Panc1 (cell line): ENCODE data around the gene SLC4A7. TPM values are rescaled to one million over a fixed set of nuclear protein-coding genes. Genes with fewer than 3 reads are reported as not detected.

Experiments
- ATAC-seq: fragments of 200-7000 bp; cut with Tn5 transposase; 2 replicates; pipeline ENCODE4 v1.9.1; 2020; ENCODE audit warnings: mild to moderate bottlenecking, moderate library complexity
- BruUV-seq: library from RNA; stranded (reverse); fragments of 400-500 nt; replicated peaks from 2 replicates; lab custom pipeline; 2021; lab: Mats Ljungman, UMichigan
- CTCF ChIA-PET: fragments of 300-600 bp; sonication (Branson Sonifier 250); formaldehyde crosslinking; loops from one replicate; lab custom pipeline; 2022; ENCODE audit warnings: antibody characterized with exemption; lab: Charles Lee
- POLR2A ChIA-PET: fragments of 300-600 bp; sonication (Branson Sonifier 250); formaldehyde crosslinking; loops from one replicate; lab custom pipeline; 2022; ENCODE audit warnings: antibody characterized with exemption; lab: Charles Lee
- DNase-seq: peaks from one replicate; pipeline ENCODE4 v3.0.0-alpha.2; 2010; ENCODE audit warnings: low read depth, low spot score
- H3K27ac ChIP-seq: 2 replicates; pipeline ENCODE4 v1.5.1; 2011; ENCODE audit warnings: mild to moderate bottlenecking, low read length, inconsistent platforms
- H3K27me3 ChIP-seq: fragments of 200-500 bp; sonication (Bioruptor generic); 2 replicates; pipeline ENCODE4 v1.6.0; 2014; ENCODE audit warnings: low read length, inconsistent platforms; ENCODE audit not compliant: control insufficient read depth, insufficient read depth
- H3K36me3 ChIP-seq: fragments of 200-500 bp; sonication (Bioruptor generic); 2 replicates; pipeline ENCODE4 v1.5.1; 2014; ENCODE audit warnings: inconsistent platforms, mild to moderate bottlenecking, low read length, moderate library complexity; ENCODE audit not compliant: control insufficient read depth, insufficient read depth
- H3K4me1 ChIP-seq: 2 replicates; pipeline ENCODE4 v1.5.1; 2011; ENCODE audit warnings: inconsistent platforms, mild to moderate bottlenecking, low read length, moderate library complexity; ENCODE audit not compliant: control insufficient read depth, insufficient read depth
- H3K4me3 ChIP-seq, 2 experiments: 2 replicates each; pipeline ENCODE4 v1.5.1; 2011 to 2012; ENCODE audit warnings: low read depth in 2 of 2, low read length in 2 of 2, mild to moderate bottlenecking in 2 of 2, inconsistent platforms in 1 of 2, moderate library complexity in 1 of 2
- H3K9me3 ChIP-seq: fragments of 200-500 bp; sonication (Bioruptor generic); 2 replicates; pipeline ENCODE4 v1.5.1; 2014; ENCODE audit warnings: low read depth, mild to moderate bottlenecking, inconsistent platforms, low read length, moderate library complexity; ENCODE audit not compliant: control insufficient read depth, insufficient read depth
- POLR2AphosphoS5 ChIP-seq: IDR thresholded peaks from 2 replicates; pipeline ENCODE4 v1.6.1; 2012; ENCODE audit warnings: mild to moderate bottlenecking, low read depth, low read length, moderate library complexity
- SIN3A ChIP-seq: IDR thresholded peaks from 2 replicates; pipeline ENCODE4 v1.6.1; 2012; ENCODE audit warnings: low read depth, mild to moderate bottlenecking, low read length, moderate library complexity, borderline replicate concordance; ENCODE audit not compliant: insufficient read depth
- TCF7L2 ChIP-seq: IDR thresholded peaks from 2 replicates; pipeline ENCODE4 v1.6.1; 2011; ENCODE audit warnings: mild to moderate bottlenecking, low read depth, low read length, inconsistent platforms
- in situ Hi-C: cut with HindIII; loops from 2 replicates; pipeline ENCODE4 v1.10.0; 2016; ENCODE audit warnings: low sequenced_read_pairs, low pct_unique_long_range_greater_than_20kb
- intact Hi-C: fragments of 100-400 bp; cut with micrococcal nuclease; formaldehyde crosslinking; loops from one replicate; pipeline ENCODE4 v1.10.0; 2022; ENCODE audit not compliant: unreplicated experiment
- total RNA-seq: library from RNA; stranded (reverse); gene quantifications from one replicate; pipeline ENCODE4 v1.2.1, GENCODE V29; 2021; ENCODE audit not compliant: unreplicated experiment
- TF ChIP-seq, protein P1 (sequence below): fragments of 450-650 bp; IDR thresholded peaks from 2 replicates; pipeline ENCODE4 v1.5.1; 2017; ENCODE audit warnings: mild to moderate bottlenecking
- TF ChIP-seq, protein P2 (sequence below), 2 experiments: IDR thresholded peaks; 2 replicates each; pipeline ENCODE4 v1.6.1; 2011 to 2012; ENCODE audit warnings: low read depth in 2 of 2, control low read depth in 1 of 2, low read length in 1 of 2, mild to moderate bottlenecking in 1 of 2, moderate library complexity in 1 of 2; ENCODE audit not compliant: insufficient read depth in 1 of 2

SLC4A7 gene
- total RNA-seq, 1 experiment from 2014 or later = 99.4 TPM

DNA sequence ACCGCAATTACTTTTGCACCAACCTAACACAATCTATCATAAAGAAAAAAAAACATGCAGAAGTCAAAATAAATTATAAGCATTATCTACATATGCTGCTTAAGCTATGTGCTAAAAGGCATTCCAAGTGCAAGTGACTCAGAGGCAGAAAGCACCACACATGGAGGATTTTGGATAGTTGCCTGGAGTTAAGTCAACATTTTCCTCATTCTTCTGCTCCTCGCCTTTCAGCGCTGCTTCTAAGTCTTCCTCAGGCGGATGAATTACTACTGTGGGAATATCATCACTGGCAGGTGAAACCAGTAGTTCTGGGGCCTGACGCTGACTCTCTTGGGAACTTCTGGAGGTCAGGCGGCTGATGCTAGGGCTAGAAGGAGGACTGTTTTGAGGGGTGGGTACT, 53.1 kb downstream of the SLC4A7 start:
- TF ChIP-seq, protein P1, sequence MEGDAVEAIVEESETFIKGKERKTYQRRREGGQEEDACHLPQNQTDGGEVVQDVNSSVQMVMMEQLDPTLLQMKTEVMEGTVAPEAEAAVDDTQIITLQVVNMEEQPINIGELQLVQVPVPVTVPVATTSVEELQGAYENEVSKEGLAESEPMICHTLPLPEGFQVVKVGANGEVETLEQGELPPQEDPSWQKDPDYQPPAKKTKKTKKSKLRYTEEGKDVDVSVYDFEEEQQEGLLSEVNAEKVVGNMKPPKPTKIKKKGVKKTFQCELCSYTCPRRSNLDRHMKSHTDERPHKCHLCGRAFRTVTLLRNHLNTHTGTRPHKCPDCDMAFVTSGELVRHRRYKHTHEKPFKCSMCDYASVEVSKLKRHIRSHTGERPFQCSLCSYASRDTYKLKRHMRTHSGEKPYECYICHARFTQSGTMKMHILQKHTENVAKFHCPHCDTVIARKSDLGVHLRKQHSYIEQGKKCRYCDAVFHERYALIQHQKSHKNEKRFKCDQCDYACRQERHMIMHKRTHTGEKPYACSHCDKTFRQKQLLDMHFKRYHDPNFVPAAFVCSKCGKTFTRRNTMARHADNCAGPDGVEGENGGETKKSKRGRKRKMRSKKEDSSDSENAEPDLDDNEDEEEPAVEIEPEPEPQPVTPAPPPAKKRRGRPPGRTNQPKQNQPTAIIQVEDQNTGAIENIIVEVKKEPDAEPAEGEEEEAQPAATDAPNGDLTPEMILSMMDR = no peak
- TF ChIP-seq SIN3A = no peak
- Histone ChIP-seq H3K27ac (peak overlapping the region; percentile 51; the same call in 1 of the 2 replicates), H3K36me3 (peaks cover 60% of the 10 kb centered on the region), H3K9me3 (no peaks in the 10 kb centered on the region), H3K4me1 (peaks cover 32% of the 10 kb centered on the region), H3K27me3 (no peaks in the 10 kb centered on the region), H3K4me3 (no peak overlapping the region)
- CTCF ChIA-PET = no interaction called here
- DNase-seq (peak; percentile 78), ATAC-seq (peak; percentile 68)
- BruUV-seq = no TSS peak
- in situ Hi-C loops = no loop called here
- intact Hi-C loops = no loop called here
- POLR2A ChIA-PET = no interaction called here

DNA sequence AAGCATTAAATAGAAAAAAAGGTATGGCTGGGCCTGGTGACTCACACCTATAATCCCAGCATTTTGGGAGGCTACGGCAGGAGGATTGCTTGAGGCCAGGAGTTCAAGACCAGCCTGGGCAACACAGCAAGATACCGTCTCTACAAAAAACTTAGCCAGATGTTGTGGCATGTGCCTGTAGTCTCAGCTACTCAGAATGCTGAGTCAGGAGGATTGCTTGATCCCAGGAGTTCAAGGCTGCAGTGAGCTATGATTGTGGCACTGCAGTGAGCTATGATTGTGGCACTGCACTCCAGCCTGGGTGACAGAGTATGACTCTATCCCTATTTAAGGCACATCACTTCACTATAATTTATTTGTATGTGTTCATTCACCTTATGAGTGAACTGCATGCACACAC, 54.3 kb downstream of the SLC4A7 start:
- Histone ChIP-seq H3K36me3 (peaks cover 53% of the 10 kb centered on the region), H3K9me3 (no peaks in the 10 kb centered on the region), H3K4me3 (no peak overlapping the region), H3K27me3 (no peaks in the 10 kb centered on the region), H3K4me1 (peaks cover 32% of the 10 kb centered on the region), H3K27ac (no peak overlapping the region)
- no peak for DNase-seq
- intact Hi-C loops (no loop called here), in situ Hi-C loops (no loop called here)
- BruUV-seq = no TSS peak
- TF ChIP-seq, protein P2, sequence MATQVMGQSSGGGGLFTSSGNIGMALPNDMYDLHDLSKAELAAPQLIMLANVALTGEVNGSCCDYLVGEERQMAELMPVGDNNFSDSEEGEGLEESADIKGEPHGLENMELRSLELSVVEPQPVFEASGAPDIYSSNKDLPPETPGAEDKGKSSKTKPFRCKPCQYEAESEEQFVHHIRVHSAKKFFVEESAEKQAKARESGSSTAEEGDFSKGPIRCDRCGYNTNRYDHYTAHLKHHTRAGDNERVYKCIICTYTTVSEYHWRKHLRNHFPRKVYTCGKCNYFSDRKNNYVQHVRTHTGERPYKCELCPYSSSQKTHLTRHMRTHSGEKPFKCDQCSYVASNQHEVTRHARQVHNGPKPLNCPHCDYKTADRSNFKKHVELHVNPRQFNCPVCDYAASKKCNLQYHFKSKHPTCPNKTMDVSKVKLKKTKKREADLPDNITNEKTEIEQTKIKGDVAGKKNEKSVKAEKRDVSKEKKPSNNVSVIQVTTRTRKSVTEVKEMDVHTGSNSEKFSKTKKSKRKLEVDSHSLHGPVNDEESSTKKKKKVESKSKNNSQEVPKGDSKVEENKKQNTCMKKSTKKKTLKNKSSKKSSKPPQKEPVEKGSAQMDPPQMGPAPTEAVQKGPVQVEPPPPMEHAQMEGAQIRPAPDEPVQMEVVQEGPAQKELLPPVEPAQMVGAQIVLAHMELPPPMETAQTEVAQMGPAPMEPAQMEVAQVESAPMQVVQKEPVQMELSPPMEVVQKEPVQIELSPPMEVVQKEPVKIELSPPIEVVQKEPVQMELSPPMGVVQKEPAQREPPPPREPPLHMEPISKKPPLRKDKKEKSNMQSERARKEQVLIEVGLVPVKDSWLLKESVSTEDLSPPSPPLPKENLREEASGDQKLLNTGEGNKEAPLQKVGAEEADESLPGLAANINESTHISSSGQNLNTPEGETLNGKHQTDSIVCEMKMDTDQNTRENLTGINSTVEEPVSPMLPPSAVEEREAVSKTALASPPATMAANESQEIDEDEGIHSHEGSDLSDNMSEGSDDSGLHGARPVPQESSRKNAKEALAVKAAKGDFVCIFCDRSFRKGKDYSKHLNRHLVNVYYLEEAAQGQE (IDR thresholded peaks at IDR 0.05; ENCODE audit: insufficient read depth in 1 of 2, low read depth in 2 of 2, low read length in 1 of 2) = no peak
- TF ChIP-seq POLR2AphosphoS5 (no peak), TCF7L2 (no peak), SIN3A (no peak)
- TF ChIP-seq, protein P1 = no peak
- ATAC-seq = no peak
- ChIA-PET POLR2A (no interaction called here), CTCF (no interaction called here)

DNA sequence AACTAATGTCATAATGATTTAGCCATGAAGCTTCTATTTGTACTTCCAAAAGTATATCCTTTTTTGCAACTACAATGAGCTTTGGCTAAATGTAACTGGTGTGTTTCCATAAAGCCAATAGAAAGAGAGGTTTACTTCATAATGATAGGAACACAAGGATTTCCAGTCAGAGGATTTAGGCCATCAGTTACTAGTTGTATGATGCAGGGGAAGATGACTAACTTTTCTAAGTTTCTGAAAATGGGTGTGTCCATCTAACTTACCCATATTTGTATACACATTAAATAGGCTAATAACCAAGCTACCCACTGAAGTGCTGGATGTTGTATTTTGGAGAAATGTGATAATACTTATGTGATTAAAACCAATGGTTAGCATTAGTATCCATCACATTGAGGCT, 55.7 kb downstream of the SLC4A7 start:
- POLR2A ChIA-PET = no interaction called here
- Histone ChIP-seq H3K4me1 (peaks cover 39% of the 10 kb centered on the region), H3K4me3 (no peak overlapping the region), H3K36me3 (peaks cover 54% of the 10 kb centered on the region), H3K9me3 (no peaks in the 10 kb centered on the region), H3K27ac (no peak overlapping the region), H3K27me3 (no peaks in the 10 kb centered on the region)
- ATAC-seq = no peak
- DNase-seq = no peak
- in situ Hi-C loops = no loop called here
- intact Hi-C loops = no loop called here
- CTCF ChIA-PET = no interaction called here
- no TSS peak for BruUV-seq
- TF ChIP-seq TCF7L2 (no peak), POLR2AphosphoS5 (no peak), SIN3A (no peak)
- TF ChIP-seq, protein P2 (IDR thresholded peaks at IDR 0.05; ENCODE audit: insufficient read depth in 1 of 2, low read depth in 2 of 2, low read length in 1 of 2) = no peak
- TF ChIP-seq, protein P1 = no peak
